Peyer's patch (tissue), 4 donors: ENCODE data around the gene IFT81.

Experiments used
- CTCF ChIP-seq, 6 experiments: fragments of 450-650 bp in 4 of 6; fragments of 200-600 bp in 2 of 6; sonication (generic) in 1 of 6; IDR thresholded peaks; one replicate each; pipeline ENCODE4 v1.5.1; 2017 to 2019; ENCODE audit warnings: antibody characterized with exemption in 6 of 6, mild to moderate bottlenecking in 3 of 6, moderate library complexity in 1 of 6
- POLR2A ChIP-seq, 2 donors: fragments of 450-650 bp; IDR thresholded peaks; one replicate each; pipeline ENCODE4 v1.5.1; 2017; ENCODE audit warnings: antibody characterized with exemption in 2 of 2, mild to moderate bottlenecking in 2 of 2, moderate library complexity in 2 of 2

- TF ChIP-seq CTCF (IDR thresholded peaks at IDR 0.05), result no peak
- no peak for TF ChIP-seq POLR2A (IDR thresholded peaks at IDR 0.05)
Observed at GRCh38 chr12:110134691-110135411, 10.7 kb downstream of the IFT81 start.
